GM23248 (cell line): ENCODE results near the gene PSMB7. TPM values are rescaled to one million over a fixed set of nuclear protein-coding genes. Genes with fewer than 3 reads are reported as not detected.

Experiments used
- DNase-seq: peaks from one replicate; pipeline ENCODE4 v3.0.0-alpha.2; 2015
- H2AFZ ChIP-seq: fragments of 200-600 bp; sonication (generic); 2 replicates; pipeline ENCODE4 v1.6.1; 2016; ENCODE audit warnings: antibody characterized with exemption
- H3F3A ChIP-seq: fragments of 200-600 bp; sonication (generic); 2 replicates; pipeline ENCODE4 v1.6.1; 2016; ENCODE audit warnings: mild to moderate bottlenecking, antibody characterized with exemption, mixed run types; ENCODE audit not compliant: insufficient read depth
- H3K27ac ChIP-seq: fragments of 200-600 bp; sonication (generic); 2 replicates; pipeline ENCODE4 v1.5.1; 2016; ENCODE audit warnings: mild to moderate bottlenecking
- H3K27me3 ChIP-seq: fragments of 200-600 bp; sonication (generic); replicated peaks from 2 replicates; pipeline ENCODE4 v1.6.1; 2016; ENCODE audit warnings: mild to moderate bottlenecking; ENCODE audit not compliant: insufficient read depth
- H3K36me3 ChIP-seq: fragments of 200-600 bp; sonication (generic); 2 replicates; pipeline ENCODE4 v1.6.1; 2016; ENCODE audit warnings: low read depth, mild to moderate bottlenecking
- H3K4me1 ChIP-seq: fragments of 200-600 bp; sonication (generic); 2 replicates; pipeline ENCODE4 v1.6.1; 2016; ENCODE audit warnings: mild to moderate bottlenecking; ENCODE audit not compliant: insufficient read depth
- H3K4me2 ChIP-seq: fragments of 200-600 bp; sonication (generic); one replicate; pipeline ENCODE4 v1.6.1; 2016; ENCODE audit warnings: mild to moderate bottlenecking; ENCODE audit not compliant: unreplicated experiment
- H3K4me3 ChIP-seq: fragments of 200-600 bp; sonication (generic); 2 replicates; pipeline ENCODE4 v1.5.1; 2016; ENCODE audit warnings: mild to moderate bottlenecking
- H3K79me2 ChIP-seq: fragments of 200-600 bp; sonication (generic); 2 replicates; pipeline ENCODE4 v1.6.1; 2016; ENCODE audit warnings: mild to moderate bottlenecking; ENCODE audit not compliant: insufficient read depth
- H3K9ac ChIP-seq: fragments of 200-600 bp; sonication (generic); 2 replicates; pipeline ENCODE4 v1.6.1; 2016; ENCODE audit warnings: mild to moderate bottlenecking
- H3K9me2 ChIP-seq: fragments of 200-600 bp; sonication (generic); 2 replicates; pipeline ENCODE4 v1.6.1; 2016; ENCODE audit warnings: mixed run types, mild to moderate bottlenecking, moderate library complexity; ENCODE audit not compliant: insufficient read depth
- H3K9me3 ChIP-seq: fragments of 200-600 bp; sonication (generic); one replicate; pipeline ENCODE4 v1.6.1; 2017; ENCODE audit warnings: low read depth
- H4K20me1 ChIP-seq: fragments of 200-600 bp; sonication (generic); 2 replicates; pipeline ENCODE4 v1.6.0; 2016; ENCODE audit not compliant: insufficient read depth
- EZH2 ChIP-seq: fragments of 200-600 bp; sonication (generic); IDR thresholded peaks from 2 replicates; pipeline ENCODE4 v1.6.1; 2018; ENCODE audit warnings: antibody characterized with exemption, mild to moderate bottlenecking; ENCODE audit not compliant: insufficient read depth, poor library complexity, severe bottlenecking
- EZH2phosphoT487 ChIP-seq: fragments of 200-600 bp; sonication (generic); IDR thresholded peaks from 2 replicates; pipeline ENCODE4 v1.6.1; 2018; ENCODE audit warnings: antibody characterized with exemption, moderate library complexity, mild to moderate bottlenecking, low read depth; ENCODE audit not compliant: insufficient read depth
- WGBS, 2 experiments: methylation state at CpG; one replicate each; pipeline ENCODE4 v1.1.6; 2015 to 2017; ENCODE audit warnings: low lambda C conversion rate in 2 of 2, low coverage in 1 of 2; ENCODE audit errors: missing lambda C conversion rate in 2 of 2; 5-methylcytosine and 5-hydroxymethylcytosine counted together
- in situ Hi-C: fragments of 300-500 bp; cut with MboI; formaldehyde crosslinking; loops from 2 replicates; pipeline ENCODE4 v1.15.0; 2020
- polyA plus RNA-seq: library from polyadenylated mRNA; unstranded; fragments of >200 nt; fragmentation: Nextera tagmentation; extraction: Ambion mirVana; gene quantifications from 2 replicates; pipeline ENCODE4 v1.2.1, GENCODE V29; 2016
- total RNA-seq: library from RNA; depleted of rRNA; stranded (reverse); fragments of >200 nt; shearing (Covaris generic); gene quantifications from 2 replicates; pipeline ENCODE4 v1.2.3, GENCODE V29; 2014

The PSMB7 gene
- total and polyA plus RNA-seq, 2 experiments from 2014 or later = 202 to 245 TPM

GRCh38 chr9:124447297-124447661, 32.0 kb upstream of the PSMB7 start:
- DNase-seq = no peak
- H3K9me2 ChIP-seq = no peaks in the 10 kb centered on the region
- TF ChIP-seq EZH2phosphoT487 = no peak
- no peaks in the 10 kb centered on the region for H4K20me1 ChIP-seq
- H3K4me1 ChIP-seq = 0 out of 2 replicates have a peak, but pooled peaks cover 7% of the 10 kb centered on the region
- no peak overlapping the region for H3K4me3 ChIP-seq
- 65 to 67% methylated on average over 4 of the region's 4 CpGs for WGBS, 2 experiments
- no peaks in the 10 kb centered on the region for H3F3A ChIP-seq
- no peak overlapping the region for H2AFZ ChIP-seq
- H3K27me3 ChIP-seq = peaks cover 12% of the 10 kb centered on the region
- no peak overlapping the region for H3K27ac ChIP-seq
- H3K36me3 ChIP-seq = no peaks in the 10 kb centered on the region
- no peak overlapping the region for H3K9ac ChIP-seq
- H3K4me2 ChIP-seq = no peak overlapping the region
- no peaks in the 10 kb centered on the region for H3K9me3 ChIP-seq
- no peaks in the 10 kb centered on the region for H3K79me2 ChIP-seq
- in situ Hi-C loops = no loop called here

GRCh38 chr9:124444166-124444565, 28.9 kb upstream of the PSMB7 start:
- Histone ChIP-seq H3K27me3 (no peaks in the 10 kb centered on the region), H3K9me2 (no peaks in the 10 kb centered on the region), H3K36me3 (no peaks in the 10 kb centered on the region), H3K9me3 (no peaks in the 10 kb centered on the region), H2AFZ (no peak overlapping the region), H3K4me1 (no peaks in the 10 kb centered on the region), H3K27ac (no peak overlapping the region), H3K4me3 (no peak overlapping the region), H3F3A (no peaks in the 10 kb centered on the region), H3K4me2 (no peak overlapping the region), H4K20me1 (no peaks in the 10 kb centered on the region), H3K9ac (no peak overlapping the region), H3K79me2 (no peaks in the 10 kb centered on the region)
- TF ChIP-seq EZH2phosphoT487 (no peak), EZH2 (no peak)
- DNase-seq = no peak
- in situ Hi-C loops = no loop called here
- WGBS, 2 experiments = 57 to 63% methylated on average over 3 of the region's 3 CpGs

- Histone ChIP-seq H3K9ac (no peak overlapping the region), H3F3A (no peaks in the 10 kb centered on the region), H3K36me3 (no peaks in the 10 kb centered on the region), H3K9me2 (no peaks in the 10 kb centered on the region), H3K4me2 (no peak overlapping the region), H3K27ac (no peak overlapping the region), H3K27me3 (no peaks in the 10 kb centered on the region), H3K79me2 (no peaks in the 10 kb centered on the region), H3K4me1 (no peaks in the 10 kb centered on the region), H2AFZ (no peak overlapping the region), H3K4me3 (no peak overlapping the region), H3K9me3 (no peaks in the 10 kb centered on the region), H4K20me1 (no peaks in the 10 kb centered on the region)
- in situ Hi-C loops = no loop called here
- no peak for DNase-seq
- 71 to 78% methylated on average over 2 of the region's 2 CpGs for WGBS, 2 experiments
- TF ChIP-seq EZH2phosphoT487 (no peak), EZH2 (no peak)
These were observed 28.4 kb upstream of the PSMB7 start for GRCh38 chr9:124443625-124444024.

GRCh38 chr9:124442826-124443225, 27.6 kb upstream of the PSMB7 start:
- no peaks in the 10 kb centered on the region for H3F3A ChIP-seq
- H3K27ac ChIP-seq = no peak overlapping the region
- H3K79me2 ChIP-seq = no peaks in the 10 kb centered on the region
- no peak overlapping the region for H3K4me2 ChIP-seq
- TF ChIP-seq EZH2phosphoT487 = no peak
- TF ChIP-seq EZH2 = no peak
- no peaks in the 10 kb centered on the region for H4K20me1 ChIP-seq
- 9% methylated on average over 3 of the region's 3 CpGs for WGBS, 2 experiments
- H2AFZ ChIP-seq = no peak overlapping the region
- in situ Hi-C loops = no loop called here
- H3K9me2 ChIP-seq = no peaks in the 10 kb centered on the region
- no peaks in the 10 kb centered on the region for H3K9me3 ChIP-seq
- DNase-seq = no peak
- H3K27me3 ChIP-seq = no peaks in the 10 kb centered on the region
- H3K4me1 ChIP-seq = no peaks in the 10 kb centered on the region
- no peak overlapping the region for H3K4me3 ChIP-seq
- H3K36me3 ChIP-seq = no peaks in the 10 kb centered on the region
- H3K9ac ChIP-seq = no peak overlapping the region

- in situ Hi-C loops = no loop called here
- Histone ChIP-seq H3K9me2 (no peaks in the 10 kb centered on the region), H2AFZ (no peak overlapping the region), H3K27me3 (no peaks in the 10 kb centered on the region), H3K79me2 (no peaks in the 10 kb centered on the region), H3K4me3 (no peak overlapping the region), H3K4me2 (no peak overlapping the region), H3K36me3 (no peaks in the 10 kb centered on the region), H3K9ac (no peak overlapping the region), H3K4me1 (no peaks in the 10 kb centered on the region), H3K9me3 (no peaks in the 10 kb centered on the region), H3K27ac (no peak overlapping the region), H3F3A (no peaks in the 10 kb centered on the region), H4K20me1 (no peaks in the 10 kb centered on the region)
- no peak for TF ChIP-seq EZH2
- no peak for TF ChIP-seq EZH2phosphoT487
- peak; percentile 20 for DNase-seq
These were observed 27.1 kb upstream of the PSMB7 start for GRCh38 chr9:124442379-124442778.
